GM23338 (cell line): ENCODE measurements around the gene MARK3. TPM values are rescaled to one million over a fixed set of nuclear protein-coding genes. Genes with fewer than 3 reads are reported as not detected.

ENCODE experiments used
- ATAC-seq: fragments of 200-7000 bp; cut with Tn5 transposase; 3 replicates; pipeline ENCODE4 v1.9.1; 2020
- DNase-seq: peaks from one replicate; pipeline ENCODE4 v3.0.0-alpha.2; 2015; ENCODE audit warnings: low spot score
- H2AFZ ChIP-seq: fragments of 200-600 bp; sonication (generic); 2 replicates; pipeline ENCODE4 v1.8.0; 2016; ENCODE audit warnings: antibody characterized with exemption, mild to moderate bottlenecking, moderate library complexity
- H3F3A ChIP-seq: fragments of 200-600 bp; sonication (generic); replicated peaks from 2 replicates; pipeline ENCODE4 v1.8.0; 2017; ENCODE audit warnings: antibody characterized with exemption, mixed run types, low read depth
- H3K27ac ChIP-seq: fragments of 200-600 bp; sonication (generic); 2 replicates; pipeline ENCODE4 v1.6.1; 2016; ENCODE audit warnings: low read depth
- H3K27me3 ChIP-seq: fragments of 200-600 bp; sonication (generic); 2 replicates; pipeline ENCODE4 v1.8.0; 2016; ENCODE audit warnings: mild to moderate bottlenecking, mixed run types, moderate library complexity; ENCODE audit not compliant: insufficient read depth
- H3K36me3 ChIP-seq: fragments of 200-600 bp; sonication (generic); 2 replicates; pipeline ENCODE4 v1.8.0; 2016; ENCODE audit warnings: mild to moderate bottlenecking; ENCODE audit not compliant: insufficient read depth
- H3K4me1 ChIP-seq: fragments of 200-600 bp; sonication (generic); 2 replicates; pipeline ENCODE4 v1.8.0; 2016; ENCODE audit warnings: mild to moderate bottlenecking, moderate library complexity; ENCODE audit not compliant: insufficient read depth
- H3K4me2 ChIP-seq: fragments of 200-600 bp; sonication (generic); 2 replicates; pipeline ENCODE4 v1.7.1; 2017; ENCODE audit warnings: mixed run types
- H3K4me3 ChIP-seq: fragments of 200-600 bp; sonication (generic); 2 replicates; pipeline ENCODE4 v1.6.1; 2016; ENCODE audit warnings: mixed run types
- H3K79me2 ChIP-seq: fragments of 200-600 bp; sonication (generic); replicated peaks from 2 replicates; pipeline ENCODE4 v1.8.0; 2017; ENCODE audit warnings: mild to moderate bottlenecking; ENCODE audit not compliant: insufficient read depth
- H3K9me2 ChIP-seq: fragments of 200-600 bp; sonication (generic); 2 replicates; pipeline ENCODE4 v1.8.0; 2017; ENCODE audit not compliant: insufficient read depth
- H4K20me1 ChIP-seq: fragments of 200-600 bp; sonication (generic); replicated peaks from 2 replicates; pipeline ENCODE4 v1.8.0; 2017; ENCODE audit warnings: mild to moderate bottlenecking; ENCODE audit not compliant: insufficient read depth
- H3K27ac Mint-ChIP-seq: 2 replicates; pipeline ENCODE4 v1.8.0; 2020; ENCODE audit warnings: inconsistent platforms, mild to moderate bottlenecking, moderate library complexity, mixed read lengths
- H3K27me3 Mint-ChIP-seq: 3 replicates; pipeline ENCODE4 v1.8.0; 2022; ENCODE audit warnings: low read depth, mild to moderate bottlenecking, moderate library complexity, mixed read lengths, inconsistent platforms; ENCODE audit not compliant: insufficient read depth, poor library complexity
- H3K36me3 Mint-ChIP-seq: 3 replicates; pipeline ENCODE4 v1.8.0; 2021; ENCODE audit warnings: low read depth, mild to moderate bottlenecking, inconsistent platforms, moderate library complexity, mixed read lengths
- H3K4me1 Mint-ChIP-seq: 3 replicates; pipeline ENCODE4 v1.8.0; 2020; ENCODE audit warnings: mild to moderate bottlenecking, inconsistent platforms, mixed read lengths
- H3K4me3 Mint-ChIP-seq: 3 replicates; pipeline ENCODE4 v1.8.0; 2021; ENCODE audit warnings: moderate library complexity, mild to moderate bottlenecking, inconsistent platforms, mixed read lengths
- H3K9me3 Mint-ChIP-seq: 3 replicates; pipeline ENCODE4 v1.8.0; 2020; ENCODE audit warnings: moderate library complexity, mild to moderate bottlenecking, inconsistent platforms, mixed read lengths
- CREB1 ChIP-seq: fragments of 250-450 bp; sonication (Bioruptor Pico); IDR thresholded peaks from 2 replicates; pipeline ENCODE4 v1.5.0; 2020; ENCODE audit warnings: low read depth, mild to moderate bottlenecking, moderate library complexity
- NANOG ChIP-seq: IDR thresholded peaks from 2 replicates; pipeline ENCODE4 v1.6.1; 2016; ENCODE audit warnings: antibody characterized with exemption, borderline replicate concordance
- POLR2AphosphoS5 ChIP-seq: IDR thresholded peaks from 2 replicates; pipeline ENCODE4 v1.6.1; 2016; ENCODE audit warnings: antibody characterized with exemption, low read depth
- polyA plus RNA-seq: library from polyadenylated mRNA; unstranded; fragments of >200 nt; fragmentation: Nextera tagmentation; extraction: Ambion mirVana; gene quantifications from 2 replicates; pipeline ENCODE4 v1.2.1, GENCODE V29; 2016
- total RNA-seq: library from RNA; depleted of rRNA; stranded (reverse); fragments of >200 nt; shearing (Covaris generic); gene quantifications from 2 replicates; pipeline ENCODE4 v1.2.3, GENCODE V29; 2014
- TF ChIP-seq, protein P1 (sequence below): IDR thresholded peaks from one replicate; pipeline ENCODE4 v1.6.1; 2018; ENCODE audit warnings: antibody characterized with exemption; ENCODE audit not compliant: unreplicated experiment
- TF ChIP-seq, protein P2 (sequence below), 2 experiments: fragments of 200-600 bp in 1 of 2; sonication (generic) in 1 of 2; conservative IDR thresholded peaks; 2 replicates each; pipeline versions ENCODE4 v1.5.1 to v1.6.1; 2016 to 2017; ENCODE audit warnings: antibody characterized with exemption in 2 of 2, low read depth in 2 of 2, mild to moderate bottlenecking in 2 of 2, moderate library complexity in 1 of 2

Gene MARK3
- total and polyA plus RNA-seq, 2 experiments from 2014 or later, result 45.9 to 69.7 TPM

DNA sequence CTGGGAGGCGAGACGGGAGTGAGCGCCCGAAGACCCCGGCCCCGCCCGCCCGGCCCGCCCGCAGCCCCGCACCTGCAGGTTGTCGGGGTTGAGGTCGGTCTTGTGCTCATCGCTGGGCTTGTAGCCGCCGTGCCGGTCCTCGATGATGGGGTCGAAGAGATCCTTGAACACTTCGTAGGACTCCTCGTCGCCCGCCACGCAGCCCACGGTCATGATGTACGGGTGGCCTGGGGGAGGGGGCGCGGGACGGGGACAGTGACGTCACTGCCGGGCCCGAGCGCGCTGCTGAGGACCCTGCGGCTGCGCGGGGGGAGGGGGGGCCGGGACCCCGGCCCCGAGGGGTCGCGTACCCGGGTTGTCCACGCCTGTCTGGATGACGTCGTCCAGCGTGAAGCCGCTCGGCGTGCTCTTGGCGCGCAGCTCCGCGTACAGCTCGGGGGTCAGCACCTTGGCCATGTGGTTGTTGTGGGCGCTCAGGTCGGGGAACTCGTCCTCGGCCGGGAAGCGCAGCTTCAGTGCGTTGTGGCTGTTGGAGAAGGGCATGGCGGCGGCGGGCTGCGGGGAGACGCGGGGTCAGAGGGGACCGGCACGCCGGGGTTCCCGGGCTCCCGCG, 136.8 kb downstream of the MARK3 start:
- peaks cover 33% of the 10 kb centered on the region for H3K27me3 Mint-ChIP-seq
- TF ChIP-seq POLR2AphosphoS5 (peak; percentile 57; the same call in 1 of the 2 replicates), CREB1 (CRISPR knock-in tag) (peak; percentile 94)
- TF ChIP-seq, protein P1, sequence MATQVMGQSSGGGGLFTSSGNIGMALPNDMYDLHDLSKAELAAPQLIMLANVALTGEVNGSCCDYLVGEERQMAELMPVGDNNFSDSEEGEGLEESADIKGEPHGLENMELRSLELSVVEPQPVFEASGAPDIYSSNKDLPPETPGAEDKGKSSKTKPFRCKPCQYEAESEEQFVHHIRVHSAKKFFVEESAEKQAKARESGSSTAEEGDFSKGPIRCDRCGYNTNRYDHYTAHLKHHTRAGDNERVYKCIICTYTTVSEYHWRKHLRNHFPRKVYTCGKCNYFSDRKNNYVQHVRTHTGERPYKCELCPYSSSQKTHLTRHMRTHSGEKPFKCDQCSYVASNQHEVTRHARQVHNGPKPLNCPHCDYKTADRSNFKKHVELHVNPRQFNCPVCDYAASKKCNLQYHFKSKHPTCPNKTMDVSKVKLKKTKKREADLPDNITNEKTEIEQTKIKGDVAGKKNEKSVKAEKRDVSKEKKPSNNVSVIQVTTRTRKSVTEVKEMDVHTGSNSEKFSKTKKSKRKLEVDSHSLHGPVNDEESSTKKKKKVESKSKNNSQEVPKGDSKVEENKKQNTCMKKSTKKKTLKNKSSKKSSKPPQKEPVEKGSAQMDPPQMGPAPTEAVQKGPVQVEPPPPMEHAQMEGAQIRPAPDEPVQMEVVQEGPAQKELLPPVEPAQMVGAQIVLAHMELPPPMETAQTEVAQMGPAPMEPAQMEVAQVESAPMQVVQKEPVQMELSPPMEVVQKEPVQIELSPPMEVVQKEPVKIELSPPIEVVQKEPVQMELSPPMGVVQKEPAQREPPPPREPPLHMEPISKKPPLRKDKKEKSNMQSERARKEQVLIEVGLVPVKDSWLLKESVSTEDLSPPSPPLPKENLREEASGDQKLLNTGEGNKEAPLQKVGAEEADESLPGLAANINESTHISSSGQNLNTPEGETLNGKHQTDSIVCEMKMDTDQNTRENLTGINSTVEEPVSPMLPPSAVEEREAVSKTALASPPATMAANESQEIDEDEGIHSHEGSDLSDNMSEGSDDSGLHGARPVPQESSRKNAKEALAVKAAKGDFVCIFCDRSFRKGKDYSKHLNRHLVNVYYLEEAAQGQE, result no peak
- Histone ChIP-seq H3K27ac (no peak overlapping the region), H3F3A (peaks cover 21% of the 10 kb centered on the region), H4K20me1 (peaks cover 11% of the 10 kb centered on the region), H3K27me3 (peaks cover 22% of the 10 kb centered on the region), H3K4me3 (peak overlapping the region; percentile 90), H2AFZ (no peak overlapping the region), H3K9me2 (no peaks in the 10 kb centered on the region), H3K4me1 (peaks cover 17% of the 10 kb centered on the region), H3K36me3 (no peaks in the 10 kb centered on the region; the same call in 1 of the 2 replicates), H3K4me2 (peak overlapping the region; percentile 88), H3K79me2 (no peaks in the 10 kb centered on the region)
- peaks cover 14% of the 10 kb centered on the region for H3K36me3 Mint-ChIP-seq
- peaks cover 4% of the 10 kb centered on the region; the same call in 1 of the 3 replicates for H3K9me3 Mint-ChIP-seq
- H3K4me1 Mint-ChIP-seq, result peaks cover 24% of the 10 kb centered on the region
- H3K27ac Mint-ChIP-seq, result no peak overlapping the region
- DNase-seq (peak; percentile 57), ATAC-seq (no peak)
- peak overlapping the region; percentile 79 for H3K4me3 Mint-ChIP-seq

DNA sequence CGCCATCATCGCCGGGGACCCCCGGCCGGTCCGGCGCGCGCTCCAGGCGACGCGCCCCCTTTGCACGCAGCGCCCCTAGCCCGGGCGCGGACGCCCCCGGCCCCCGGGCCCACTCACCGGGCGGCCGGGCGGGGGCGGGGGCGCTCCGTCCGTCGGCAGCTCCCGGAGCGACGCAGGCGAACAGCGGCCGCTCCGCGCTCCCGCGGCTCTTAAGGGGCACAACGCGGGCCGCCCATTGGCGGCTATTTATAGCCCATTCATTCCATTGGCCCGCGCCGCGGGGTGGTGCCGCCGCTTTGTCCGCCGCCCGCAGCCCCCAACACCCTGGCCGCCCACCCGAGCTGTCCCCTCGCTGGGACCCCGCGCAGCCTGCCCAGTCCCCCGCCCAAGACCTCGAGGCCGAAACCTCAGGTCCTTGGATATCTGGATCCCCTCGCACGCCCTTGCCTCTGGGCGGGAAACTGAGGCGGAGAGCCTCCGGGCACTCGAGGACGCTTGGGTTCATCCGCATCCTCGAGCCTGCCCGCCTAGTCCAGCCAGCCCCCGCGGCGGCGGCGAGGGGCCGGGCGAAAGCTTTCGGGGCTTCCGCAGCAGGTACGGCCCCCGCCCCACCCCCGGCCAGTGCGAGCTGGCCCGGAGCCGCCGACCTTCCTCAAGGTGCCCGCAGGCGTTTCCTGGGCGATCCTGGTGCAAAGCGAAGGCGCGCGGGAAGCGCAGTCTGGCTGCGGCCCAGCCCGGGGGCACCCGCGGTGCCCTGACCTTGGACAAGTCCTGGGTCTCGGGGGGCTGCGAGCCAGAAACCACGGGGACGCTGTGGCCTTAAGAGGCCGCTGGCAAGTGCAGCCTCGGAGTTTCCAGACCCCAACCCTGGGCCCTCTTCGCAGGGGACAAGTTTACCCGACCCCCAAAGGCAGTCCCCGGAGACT, 137.7 kb downstream of the MARK3 start, which contains the start of gene CKB:
Gene CKB (minus strand): TSS at position 182 of the 926 bp plus-strand sequence. CDS start 337 bp downstream, outside the sequence.
- Mint-ChIP-seq H3K27me3 (peaks cover 36% of the 10 kb centered on the region), H3K4me3 (peak within 1 kb of the TSS; percentile 79), H3K4me1 (peaks cover 24% of the 10 kb centered on the region), H3K27ac (no peak within 1 kb of the TSS), H3K36me3 (peaks cover 14% of the 10 kb centered on the region), H3K9me3 (peaks cover 4% of the 10 kb centered on the region; the same call in 1 of the 3 replicates)
- Histone ChIP-seq H3K4me2 (peak within 1 kb of the TSS; percentile 94), H3F3A (peaks cover 21% of the 10 kb centered on the region), H2AFZ (peak within 1 kb of the TSS; percentile 85), H3K79me2 (no peaks in the 10 kb centered on the region), H4K20me1 (peaks cover 11% of the 10 kb centered on the region), H3K36me3 (no peaks in the 10 kb centered on the region; the same call in 1 of the 2 replicates), H3K4me3 (peak within 1 kb of the TSS; percentile 90), H3K4me1 (peaks cover 14% of the 10 kb centered on the region), H3K27ac (no peak within 1 kb of the TSS), H3K9me2 (no peaks in the 10 kb centered on the region), H3K27me3 (peaks cover 22% of the 10 kb centered on the region)
- peak; percentile 92 for DNase-seq
- TF ChIP-seq CREB1 (CRISPR knock-in tag) (peak; percentile 19; the same call in 1 of the 2 replicates), NANOG (no peak), POLR2AphosphoS5 (peak; percentile 51)
- TF ChIP-seq, protein P2, sequence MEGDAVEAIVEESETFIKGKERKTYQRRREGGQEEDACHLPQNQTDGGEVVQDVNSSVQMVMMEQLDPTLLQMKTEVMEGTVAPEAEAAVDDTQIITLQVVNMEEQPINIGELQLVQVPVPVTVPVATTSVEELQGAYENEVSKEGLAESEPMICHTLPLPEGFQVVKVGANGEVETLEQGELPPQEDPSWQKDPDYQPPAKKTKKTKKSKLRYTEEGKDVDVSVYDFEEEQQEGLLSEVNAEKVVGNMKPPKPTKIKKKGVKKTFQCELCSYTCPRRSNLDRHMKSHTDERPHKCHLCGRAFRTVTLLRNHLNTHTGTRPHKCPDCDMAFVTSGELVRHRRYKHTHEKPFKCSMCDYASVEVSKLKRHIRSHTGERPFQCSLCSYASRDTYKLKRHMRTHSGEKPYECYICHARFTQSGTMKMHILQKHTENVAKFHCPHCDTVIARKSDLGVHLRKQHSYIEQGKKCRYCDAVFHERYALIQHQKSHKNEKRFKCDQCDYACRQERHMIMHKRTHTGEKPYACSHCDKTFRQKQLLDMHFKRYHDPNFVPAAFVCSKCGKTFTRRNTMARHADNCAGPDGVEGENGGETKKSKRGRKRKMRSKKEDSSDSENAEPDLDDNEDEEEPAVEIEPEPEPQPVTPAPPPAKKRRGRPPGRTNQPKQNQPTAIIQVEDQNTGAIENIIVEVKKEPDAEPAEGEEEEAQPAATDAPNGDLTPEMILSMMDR (conservative IDR thresholded peaks at IDR 0.05; ENCODE audit: low read depth in 2 of 2), result no peak
- peak; percentile 8 for ATAC-seq
